ENCODE results near the gene GMPR2.

GRCh38 chr14:24255931-24256711 lies 23.4 kb downstream of the GMPR2 start:
- TF ChIP-seq POLR2A (IDR thresholded peaks at IDR 0.05; ENCODE audit: low read depth, low read length) (no peak), POLR2AphosphoS5 (IDR thresholded peaks at IDR 0.05; ENCODE audit: low read depth, low read length) (no peak)

Data from GM12891 (cell line).